ENCODE data around the gene VSIR.

Gene VSIR

GRCh38 chr10:71748671-71749191 lies 24.6 kb downstream of the VSIR start:
- TF ChIP-seq ZNF274 (IDR thresholded peaks at IDR 0.05; ENCODE audit: low read depth, low read length) (no peak), SUZ12 (IDR thresholded peaks at IDR 0.05; ENCODE audit: extremely low read depth, insufficient read depth, insufficient read length) (no peak), YY1 (IDR thresholded peaks at IDR 0.05; ENCODE audit: insufficient read depth, insufficient read length) (no peak)
- peaks cover 14% of the 10 kb centered on the region for H3K4me1 ChIP-seq (ENCODE audit: insufficient read depth, insufficient read length)
- no peaks in the 10 kb centered on the region for H3K27me3 ChIP-seq (ENCODE audit: insufficient read depth, insufficient read length)
- H3K9me3 ChIP-seq (ENCODE audit: insufficient read depth, low read length) = no peaks in the 10 kb centered on the region
- H3K4me3 ChIP-seq (ENCODE audit: insufficient read length, low read depth) = no peak overlapping the region
- H3K36me3 ChIP-seq (ENCODE audit: insufficient read depth, insufficient read length, low read length) = no peaks in the 10 kb centered on the region
- H3K9ac ChIP-seq (ENCODE audit: insufficient read length, low read depth) = no peak overlapping the region
- DNase-seq (ENCODE audit: low read depth, low spot score) = no peak

GRCh38 chr10:71747551-71748523 lies 25.5 kb downstream of the VSIR start:
- TF ChIP-seq ZNF274 (IDR thresholded peaks at IDR 0.05; ENCODE audit: low read depth, low read length) = no peak
- no peak for TF ChIP-seq YY1 (IDR thresholded peaks at IDR 0.05; ENCODE audit: insufficient read depth, insufficient read length)
- no peak for TF ChIP-seq SUZ12 (IDR thresholded peaks at IDR 0.05; ENCODE audit: extremely low read depth, insufficient read depth, insufficient read length)
- H3K9ac ChIP-seq (ENCODE audit: insufficient read length, low read depth) = no peak overlapping the region
- H3K9me3 ChIP-seq (ENCODE audit: insufficient read depth, low read length) = peaks cover 5% of the 10 kb centered on the region; the same call in 1 of the 2 replicates
- H3K27me3 ChIP-seq (ENCODE audit: insufficient read depth, insufficient read length) = no peaks in the 10 kb centered on the region
- no peaks in the 10 kb centered on the region for H3K36me3 ChIP-seq (ENCODE audit: insufficient read depth, insufficient read length, low read length)
- H3K4me1 ChIP-seq (ENCODE audit: insufficient read depth, insufficient read length) = peaks cover 14% of the 10 kb centered on the region
- DNase-seq (ENCODE audit: low read depth, low spot score) = no peak
- no peak overlapping the region for H3K4me3 ChIP-seq (ENCODE audit: insufficient read length, low read depth)

- DNase-seq (ENCODE audit: low read depth, low spot score) = no peak
- H3K9me3 ChIP-seq (ENCODE audit: insufficient read depth, low read length) = peaks cover 12% of the 10 kb centered on the region; the same call in 1 of the 2 replicates
- H3K4me3 ChIP-seq (ENCODE audit: insufficient read length, low read depth) = no peak overlapping the region
- peaks cover 14% of the 10 kb centered on the region for H3K4me1 ChIP-seq (ENCODE audit: insufficient read depth, insufficient read length)
- H3K9ac ChIP-seq (ENCODE audit: insufficient read length, low read depth) = peak overlapping the region; percentile 47
- H3K27me3 ChIP-seq (ENCODE audit: insufficient read depth, insufficient read length) = no peaks in the 10 kb centered on the region
- H3K36me3 ChIP-seq (ENCODE audit: insufficient read depth, insufficient read length, low read length) = no peaks in the 10 kb centered on the region
- TF ChIP-seq SUZ12 (IDR thresholded peaks at IDR 0.05; ENCODE audit: extremely low read depth, insufficient read depth, insufficient read length) (no peak), ZNF274 (IDR thresholded peaks at IDR 0.05; ENCODE audit: low read depth, low read length) (no peak), YY1 (IDR thresholded peaks at IDR 0.05; ENCODE audit: insufficient read depth, insufficient read length) (no peak)
Observed at GRCh38 chr10:71747039-71747531, 26.2 kb downstream of the VSIR start.

- Histone ChIP-seq H3K9me3 (ENCODE audit: insufficient read depth, low read length) (peaks cover 13% of the 10 kb centered on the region; the same call in 1 of the 2 replicates), H3K36me3 (ENCODE audit: insufficient read depth, insufficient read length, low read length) (no peaks in the 10 kb centered on the region), H3K4me1 (ENCODE audit: insufficient read depth, insufficient read length) (peaks cover 14% of the 10 kb centered on the region), H3K4me3 (ENCODE audit: insufficient read length, low read depth) (no peak overlapping the region), H3K9ac (ENCODE audit: insufficient read length, low read depth) (peak overlapping the region; percentile 47), H3K27me3 (ENCODE audit: insufficient read depth, insufficient read length) (no peaks in the 10 kb centered on the region)
- TF ChIP-seq ZNF274 (IDR thresholded peaks at IDR 0.05; ENCODE audit: low read depth, low read length) (no peak), SUZ12 (IDR thresholded peaks at IDR 0.05; ENCODE audit: extremely low read depth, insufficient read depth, insufficient read length) (no peak), YY1 (IDR thresholded peaks at IDR 0.05; ENCODE audit: insufficient read depth, insufficient read length) (no peak)
- no peak for DNase-seq (ENCODE audit: low read depth, low spot score)
Observed at GRCh38 chr10:71746344-71747037, 26.8 kb downstream of the VSIR start.

GRCh38 chr10:71745664-71746250 lies 27.6 kb downstream of the VSIR start:
- Histone ChIP-seq H3K4me1 (ENCODE audit: insufficient read depth, insufficient read length) (peaks cover 14% of the 10 kb centered on the region), H3K9ac (ENCODE audit: insufficient read length, low read depth) (no peak overlapping the region)
- no peak for DNase-seq (ENCODE audit: low read depth, low spot score)

GRCh38 chr10:71744897-71745663 lies 28.2 kb downstream of the VSIR start:
- Histone ChIP-seq H3K4me3 (ENCODE audit: insufficient read length, low read depth) (no peak overlapping the region), H3K9ac (ENCODE audit: insufficient read length, low read depth) (no peak overlapping the region), H3K36me3 (ENCODE audit: insufficient read depth, insufficient read length, low read length) (no peaks in the 10 kb centered on the region), H3K4me1 (ENCODE audit: insufficient read depth, insufficient read length) (peaks cover 14% of the 10 kb centered on the region), H3K9me3 (ENCODE audit: insufficient read depth, low read length) (peaks cover 13% of the 10 kb centered on the region; the same call in 1 of the 2 replicates), H3K27me3 (ENCODE audit: insufficient read depth, insufficient read length) (no peaks in the 10 kb centered on the region)
- no peak for DNase-seq (ENCODE audit: low read depth, low spot score)
- no peak for TF ChIP-seq SUZ12 (IDR thresholded peaks at IDR 0.05; ENCODE audit: extremely low read depth, insufficient read depth, insufficient read length)
- no peak for TF ChIP-seq YY1 (IDR thresholded peaks at IDR 0.05; ENCODE audit: insufficient read depth, insufficient read length)
- TF ChIP-seq ZNF274 (IDR thresholded peaks at IDR 0.05; ENCODE audit: low read depth, low read length) = no peak

More at GRCh38 chr10:71745664-71746250, 27.6 kb downstream of the VSIR start:
- no peak overlapping the region for H3K4me3 ChIP-seq (ENCODE audit: insufficient read length, low read depth)
- no peaks in the 10 kb centered on the region for H3K36me3 ChIP-seq (ENCODE audit: insufficient read depth, insufficient read length, low read length)
- no peaks in the 10 kb centered on the region for H3K27me3 ChIP-seq (ENCODE audit: insufficient read depth, insufficient read length)
- H3K9me3 ChIP-seq (ENCODE audit: insufficient read depth, low read length) = peaks cover 13% of the 10 kb centered on the region; the same call in 1 of the 2 replicates
- no peak for TF ChIP-seq ZNF274 (IDR thresholded peaks at IDR 0.05; ENCODE audit: low read depth, low read length)
- no peak for TF ChIP-seq SUZ12 (IDR thresholded peaks at IDR 0.05; ENCODE audit: extremely low read depth, insufficient read depth, insufficient read length)
- TF ChIP-seq YY1 (IDR thresholded peaks at IDR 0.05; ENCODE audit: insufficient read depth, insufficient read length) = no peak
